Coronary artery (tissue), 2 donors: Measurements from ENCODE around the gene SMPD3.

Source experiments
- DNase-seq: peaks from one replicate; pipeline ENCODE4 v3.0.0-alpha.2; 2017; ENCODE audit warnings: low spot score
- H3K27ac ChIP-seq, 2 donors: fragments of 200-600 bp; sonication (generic); one replicate each; pipeline ENCODE4 v1.5.1; 2016 to 2019
- H3K4me3 ChIP-seq: fragments of 200-600 bp; sonication (generic); 2 replicates; pipeline ENCODE4 v1.5.1; 2016; ENCODE audit warnings: mild to moderate bottlenecking, moderate library complexity
- TF ChIP-seq, protein P1 (sequence below): fragments of 200-600 bp; sonication (generic); IDR thresholded peaks from one replicate; pipeline ENCODE4 v1.5.1; 2019; ENCODE audit warnings: antibody characterized with exemption

Gene SMPD3

GRCh38 chr16:68425498-68426346 is 22.6 kb downstream of the SMPD3 start:
- Histone ChIP-seq H3K27ac (no peak overlapping the region), H3K4me3 (no peak overlapping the region)
- TF ChIP-seq, protein P1, sequence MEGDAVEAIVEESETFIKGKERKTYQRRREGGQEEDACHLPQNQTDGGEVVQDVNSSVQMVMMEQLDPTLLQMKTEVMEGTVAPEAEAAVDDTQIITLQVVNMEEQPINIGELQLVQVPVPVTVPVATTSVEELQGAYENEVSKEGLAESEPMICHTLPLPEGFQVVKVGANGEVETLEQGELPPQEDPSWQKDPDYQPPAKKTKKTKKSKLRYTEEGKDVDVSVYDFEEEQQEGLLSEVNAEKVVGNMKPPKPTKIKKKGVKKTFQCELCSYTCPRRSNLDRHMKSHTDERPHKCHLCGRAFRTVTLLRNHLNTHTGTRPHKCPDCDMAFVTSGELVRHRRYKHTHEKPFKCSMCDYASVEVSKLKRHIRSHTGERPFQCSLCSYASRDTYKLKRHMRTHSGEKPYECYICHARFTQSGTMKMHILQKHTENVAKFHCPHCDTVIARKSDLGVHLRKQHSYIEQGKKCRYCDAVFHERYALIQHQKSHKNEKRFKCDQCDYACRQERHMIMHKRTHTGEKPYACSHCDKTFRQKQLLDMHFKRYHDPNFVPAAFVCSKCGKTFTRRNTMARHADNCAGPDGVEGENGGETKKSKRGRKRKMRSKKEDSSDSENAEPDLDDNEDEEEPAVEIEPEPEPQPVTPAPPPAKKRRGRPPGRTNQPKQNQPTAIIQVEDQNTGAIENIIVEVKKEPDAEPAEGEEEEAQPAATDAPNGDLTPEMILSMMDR: no peak
- no peak for DNase-seq

GRCh38 chr16:68423771-68424170 is 24.5 kb downstream of the SMPD3 start:
- DNase-seq: no peak
- Histone ChIP-seq H3K4me3 (no peak overlapping the region), H3K27ac (no peak overlapping the region)
- TF ChIP-seq, protein P1: no peak

- Histone ChIP-seq H3K27ac (no peak overlapping the region), H3K4me3 (no peak overlapping the region)
- no peak for DNase-seq
- TF ChIP-seq, protein P1: no peak
Observed at GRCh38 chr16:68422396-68422960, 25.8 kb downstream of the SMPD3 start.

DNA sequence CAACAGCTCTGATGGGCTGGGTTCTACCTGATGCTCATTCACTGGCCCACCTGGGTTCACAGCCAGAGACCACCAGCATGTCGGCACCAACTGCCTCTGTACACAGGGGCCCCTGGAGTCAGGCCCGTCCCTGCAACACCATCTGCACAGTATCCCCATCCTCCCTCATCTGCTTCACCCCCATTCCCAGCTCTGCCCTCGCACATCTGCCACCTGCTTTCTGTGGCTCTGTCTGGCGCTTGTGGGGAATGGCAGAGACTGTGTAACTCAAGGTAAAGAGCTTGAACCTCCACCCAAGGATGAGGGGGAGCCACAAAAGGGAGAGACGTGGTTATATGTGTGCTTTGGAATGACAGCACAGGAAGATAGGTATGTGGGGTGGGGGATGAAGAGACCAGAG is 27.2 kb downstream of the SMPD3 start:
- Histone ChIP-seq H3K27ac (no peak overlapping the region), H3K4me3 (no peak overlapping the region)
- no peak for DNase-seq
- TF ChIP-seq, protein P1: no peak

- no peak overlapping the region for H3K4me3 ChIP-seq
Observed at GRCh38 chr16:68420366-68420942, 27.9 kb downstream of the SMPD3 start.

DNA sequence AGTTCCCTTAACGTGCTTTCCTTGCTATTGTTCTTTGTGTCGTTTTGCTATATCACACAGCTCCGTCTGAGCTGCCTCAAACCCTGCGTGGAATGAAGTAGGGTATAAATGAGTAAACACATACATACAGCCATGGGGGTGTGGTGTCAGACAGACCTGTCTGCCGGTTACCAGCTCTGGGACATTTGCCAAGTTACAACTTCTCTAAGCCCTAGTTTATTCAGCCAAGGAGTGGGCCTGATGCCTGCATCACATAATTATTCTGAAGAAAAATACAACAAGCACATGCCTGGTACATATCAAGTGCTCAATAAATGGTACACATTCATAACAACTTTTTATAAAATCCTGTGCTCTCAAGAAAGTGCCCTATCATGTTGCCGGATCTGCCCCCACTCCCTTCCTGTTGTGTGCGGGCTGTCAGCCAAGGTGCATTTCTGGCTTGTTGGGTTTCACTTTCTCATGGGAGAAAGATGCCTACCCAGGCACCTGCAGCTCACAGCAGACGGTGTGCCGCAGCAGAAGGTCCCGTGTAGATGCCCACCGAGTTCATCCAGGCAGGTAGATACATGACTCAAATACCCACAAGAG is 30.5 kb downstream of the SMPD3 start:
- H3K27ac ChIP-seq: no peak overlapping the region
- DNase-seq: no peak
- TF ChIP-seq, protein P1: no peak
- H3K4me3 ChIP-seq: no peak overlapping the region

More at GRCh38 chr16:68420366-68420942, 27.9 kb downstream of the SMPD3 start:
- TF ChIP-seq, protein P1: no peak
- no peak overlapping the region for H3K27ac ChIP-seq
- no peak for DNase-seq
